Sciatic nerve (tissue), 2 donors: ENCODE data around the gene TENM4. TPM values are rescaled to one million over a fixed set of nuclear protein-coding genes. Genes with fewer than 3 reads are reported as not detected.
"Not testable (repeated sequence)": the region's sequence is repeated elsewhere in the genome, so short reads cannot be mapped to it uniquely, and the experiment has no call there.

Experiments used
- ATAC-seq: fragments of 200-7000 bp; cut with Tn5 transposase; one replicate; pipeline ENCODE4 v1.9.1; 2020; ENCODE audit warnings: mild to moderate bottlenecking, moderate library complexity
- DNase-seq: peaks from one replicate; pipeline ENCODE4 v3.0.0-alpha.2; 2020; ENCODE audit warnings: low spot score
- intact Hi-C: fragments of 100-400 bp; cut with DNase I; formaldehyde crosslinking; loops from one replicate; pipeline ENCODE4 v1.14.2; 2022
- total RNA-seq: library from RNA; stranded (reverse); fragmentation: NEBNext Ultra II Directional; extraction: Animal tissue kit (Norgen Biotek cat#: 25700); gene quantifications from one replicate; pipeline ENCODE4 v1.2.1, GENCODE V29; 2021
- donor health status: DM: no; HTN: no; CAD: no.
- donor health status: DM: no; HTN: no; CAD: no.

The TENM4 gene
- total RNA-seq, 1 donor from 2014 or later: 16.5 TPM

DNA sequence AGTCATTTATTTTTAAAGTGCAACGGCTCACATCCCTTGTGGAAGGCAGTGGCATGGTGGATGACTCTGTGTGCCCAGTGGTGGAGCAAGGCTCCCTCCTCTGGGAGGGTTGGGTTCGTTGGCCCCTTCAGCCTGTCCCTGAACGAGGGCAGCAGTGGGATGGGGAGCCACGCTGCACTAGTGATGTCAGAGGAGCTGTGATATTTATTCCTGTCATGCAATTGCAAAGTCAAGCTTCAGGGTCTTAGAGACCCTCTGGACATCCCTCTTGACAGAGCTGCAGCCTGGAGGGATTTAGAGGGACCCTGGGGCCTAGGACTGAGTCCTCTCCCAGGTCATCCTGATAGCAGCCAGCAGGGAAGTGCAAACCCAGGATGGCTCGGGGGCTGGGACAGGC is 788.0 kb downstream of the TENM4 start:
- intact Hi-C loops: no loop called here
- ATAC-seq (no peak), DNase-seq (no peak)

DNA sequence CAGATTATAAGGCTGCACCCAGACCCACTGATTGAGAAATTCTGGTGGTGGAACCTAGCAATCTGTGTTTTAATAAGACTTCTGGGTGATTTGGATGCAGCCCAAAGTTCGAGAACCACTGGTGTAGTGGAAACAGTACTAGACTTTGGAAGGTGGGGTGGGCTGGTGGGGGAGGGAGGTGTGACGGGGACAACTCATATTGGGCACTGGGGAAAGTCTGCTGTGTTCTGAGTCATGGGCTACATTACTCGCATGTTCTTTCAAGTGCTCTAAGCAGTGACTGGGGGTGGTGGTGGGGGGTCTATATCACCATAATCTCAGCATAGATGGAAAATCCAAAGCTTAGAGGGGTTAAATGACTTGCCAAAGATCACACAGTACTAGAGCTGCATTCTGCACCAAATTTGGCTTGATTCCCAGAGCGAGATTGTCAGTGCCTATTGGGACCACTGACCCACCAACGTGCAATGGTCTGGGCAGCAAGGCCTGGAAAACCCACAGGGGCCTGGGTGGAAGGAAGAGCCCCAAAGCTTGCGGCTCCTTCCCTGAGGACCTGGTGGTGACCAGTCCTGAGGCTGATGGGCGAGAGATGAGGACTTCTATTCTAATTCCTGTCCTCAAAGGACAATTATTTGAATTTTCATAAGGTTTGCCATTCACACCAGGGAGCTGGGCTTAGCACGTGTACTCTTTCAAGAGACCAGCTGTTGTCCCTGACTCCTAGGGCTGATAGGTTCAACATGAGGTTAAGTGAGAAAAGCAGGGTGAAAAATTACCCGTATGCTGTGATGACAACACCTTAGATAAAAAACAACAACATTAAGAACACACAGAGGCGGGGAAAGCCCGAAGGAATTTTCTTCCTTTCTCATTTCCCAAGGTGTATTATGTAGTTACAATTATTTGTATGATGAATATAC is 788.6 kb downstream of the TENM4 start:
- intact Hi-C loops: no loop called here
- no peak for DNase-seq
- no peak for ATAC-seq

GRCh38 chr11:78651136-78651775 is 789.6 kb downstream of the TENM4 start:
- intact Hi-C loops: no loop called here
- DNase-seq (no peak), ATAC-seq (no peak)

DNA sequence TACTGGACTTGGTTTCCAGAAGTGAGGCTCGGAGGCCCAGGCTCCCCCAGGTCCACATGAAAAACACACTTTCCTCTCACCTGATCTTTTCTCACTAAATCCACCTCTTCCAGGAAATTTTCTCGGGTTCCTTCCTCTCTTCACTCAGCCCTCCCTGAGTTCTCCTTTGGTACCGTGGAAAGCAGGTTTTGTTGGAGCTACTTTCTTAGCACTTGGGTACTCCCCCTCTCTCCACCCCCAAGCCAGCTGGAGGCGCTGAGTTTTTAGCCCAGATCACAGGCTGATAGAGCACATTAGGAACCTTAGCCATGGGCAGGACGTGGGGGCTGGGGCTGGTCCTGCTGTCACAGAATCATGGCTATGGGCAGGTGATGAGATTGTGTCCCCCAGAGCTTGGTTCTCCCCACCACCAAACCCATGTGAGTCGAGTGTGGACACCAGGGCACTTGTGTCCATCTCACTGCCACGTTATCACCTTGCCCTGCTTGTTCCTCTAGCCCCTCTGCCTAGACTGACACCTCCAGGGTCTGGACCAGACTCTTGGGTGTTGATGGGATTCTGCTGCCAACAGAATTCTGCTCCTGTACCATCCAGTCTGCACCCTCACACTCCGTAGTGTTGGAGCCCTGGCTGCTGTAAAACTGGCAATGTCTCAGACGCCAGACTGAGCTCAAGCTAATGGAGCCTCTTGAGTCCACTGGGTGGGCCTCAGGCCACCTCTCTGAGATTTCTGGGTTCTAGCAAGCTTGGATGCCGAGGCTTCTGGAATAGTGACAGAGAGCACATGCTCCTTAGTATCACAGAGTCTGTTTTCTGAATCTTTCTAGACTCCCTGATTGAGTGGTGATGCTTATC is 791.2 kb downstream of the TENM4 start:
- DNase-seq (no peak), ATAC-seq (no peak)
- intact Hi-C loops: no loop called here

DNA sequence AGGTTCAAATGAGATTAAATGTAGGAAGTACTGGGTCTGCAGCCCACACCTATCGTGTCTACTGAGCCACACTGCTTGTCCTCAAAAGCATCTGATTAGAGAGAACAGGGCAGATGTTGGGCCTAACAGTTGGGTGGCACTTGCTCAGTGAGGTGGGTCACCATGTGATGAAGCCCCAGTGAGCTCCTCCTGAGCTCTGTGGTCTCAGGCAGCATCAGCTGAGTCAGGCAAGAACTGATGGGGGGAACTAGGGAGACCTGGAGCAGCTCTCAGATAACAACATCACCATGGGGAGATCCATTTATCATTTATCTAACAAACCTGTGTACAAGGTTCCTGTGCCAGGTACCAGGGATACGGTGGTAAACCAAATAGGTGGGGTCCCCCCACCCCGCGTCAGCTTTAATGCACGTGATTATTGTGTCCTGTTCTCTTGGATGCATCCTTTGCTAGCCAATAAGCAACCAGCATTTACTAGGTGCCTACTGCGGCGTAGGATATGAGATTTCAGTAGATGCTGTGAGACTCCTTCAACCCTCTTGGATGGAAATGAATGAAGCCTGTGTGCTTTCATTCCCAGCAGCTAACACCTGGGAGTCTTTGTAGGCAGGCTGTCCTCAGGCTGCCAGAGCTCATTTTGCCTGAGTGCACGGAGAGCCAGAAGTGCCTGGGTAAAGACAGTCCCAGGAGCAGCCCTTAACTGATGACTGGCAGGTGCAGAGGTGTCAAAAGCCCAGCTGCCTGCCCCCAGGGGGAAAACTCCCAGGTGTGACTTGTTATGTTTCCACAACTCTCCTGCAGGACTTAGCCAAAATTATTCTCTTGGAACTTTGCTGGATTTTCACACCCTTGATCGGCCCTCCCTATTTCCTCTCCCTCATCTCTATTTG is 792.6 kb downstream of the TENM4 start:
- no peak for ATAC-seq
- intact Hi-C loops: no loop called here

DNA sequence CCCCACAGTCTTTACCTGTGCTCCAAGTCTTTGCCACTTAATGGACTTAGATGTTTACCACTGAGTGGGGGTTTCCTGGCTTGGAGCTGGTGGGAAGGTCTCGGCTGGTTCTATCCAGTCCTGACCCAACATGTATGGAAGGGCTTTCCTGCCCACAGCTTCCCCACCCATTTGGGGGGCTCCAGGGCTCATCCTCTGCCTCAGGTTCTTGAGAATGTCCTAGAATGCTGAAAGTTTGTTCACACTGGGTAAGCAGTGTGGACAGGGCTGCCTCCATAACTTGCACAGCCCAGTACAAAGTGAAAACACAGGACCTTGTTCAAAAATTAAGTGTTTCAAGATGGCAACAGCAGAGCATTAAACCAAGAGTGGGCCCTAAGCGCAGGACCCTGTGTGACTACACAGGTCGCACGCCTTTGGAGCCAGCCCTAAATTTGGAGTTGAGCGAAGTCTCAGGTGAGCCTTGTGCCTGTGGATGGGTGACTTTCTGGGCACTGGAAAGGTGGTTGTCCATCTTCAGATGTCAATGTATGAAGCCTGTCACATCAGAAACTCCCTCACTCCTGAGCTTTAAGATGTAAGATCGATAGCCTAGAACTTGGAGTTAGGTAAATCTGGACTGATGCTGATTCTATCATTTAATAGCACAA is 793.4 kb downstream of the TENM4 start:
- ATAC-seq: no peak
- DNase-seq: no peak
- intact Hi-C loops: no loop called here

More for the DNA sequence above, 792.6 kb downstream of the TENM4 start:
- no peak for DNase-seq

- ATAC-seq: peak; percentile 35
- DNase-seq: no peak
- intact Hi-C loops: no loop called here
Measured at GRCh38 chr11:78646564-78647185, 794.2 kb downstream of the TENM4 start.

GRCh38 chr11:78645226-78646202 is 795.3 kb downstream of the TENM4 start:
- intact Hi-C loops: no loop called here
- DNase-seq: peak; percentile 81
- ATAC-seq: peak; percentile 86

GRCh38 chr11:78643676-78644056 is 797.2 kb downstream of the TENM4 start:
- intact Hi-C loops: no loop called here

DNA sequence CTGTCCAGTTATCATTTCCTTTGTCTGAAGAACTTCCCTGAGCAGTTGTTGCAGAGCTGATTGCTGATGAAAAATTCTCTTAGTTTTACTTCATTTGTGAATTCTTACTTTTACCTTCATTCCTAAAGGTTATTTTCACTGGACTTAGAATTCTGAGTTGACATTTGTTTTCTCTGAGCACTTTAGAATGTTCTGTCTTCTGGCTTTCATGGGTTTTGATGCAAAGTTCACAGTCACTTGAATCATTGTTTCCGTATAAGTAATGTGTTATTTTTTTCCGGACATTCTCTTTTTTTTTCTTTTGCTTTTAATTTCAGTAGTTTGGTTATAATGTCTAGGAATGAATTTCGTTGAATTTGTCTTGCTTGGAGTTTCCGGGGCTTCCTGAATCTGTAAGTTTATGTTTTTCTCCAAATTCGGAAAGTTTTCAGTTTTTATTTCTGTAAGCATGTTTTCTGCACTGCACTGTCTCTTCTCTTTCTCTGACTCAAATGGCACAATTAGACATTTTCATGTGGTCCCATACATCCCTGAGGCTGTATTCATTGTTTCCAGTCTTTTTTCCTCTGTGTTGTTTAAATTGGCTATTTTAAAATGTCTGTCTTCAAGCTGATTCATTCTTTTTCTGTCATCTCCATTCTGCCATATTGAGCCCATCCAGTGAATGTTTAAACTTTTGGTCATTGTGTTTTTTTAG is 797.7 kb downstream of the TENM4 start:
- ATAC-seq (no peak), DNase-seq (no peak)
- intact Hi-C loops: no loop called here

More at GRCh38 chr11:78643676-78644056, 797.2 kb downstream of the TENM4 start:
- DNase-seq (no peak), ATAC-seq (no peak)

DNA sequence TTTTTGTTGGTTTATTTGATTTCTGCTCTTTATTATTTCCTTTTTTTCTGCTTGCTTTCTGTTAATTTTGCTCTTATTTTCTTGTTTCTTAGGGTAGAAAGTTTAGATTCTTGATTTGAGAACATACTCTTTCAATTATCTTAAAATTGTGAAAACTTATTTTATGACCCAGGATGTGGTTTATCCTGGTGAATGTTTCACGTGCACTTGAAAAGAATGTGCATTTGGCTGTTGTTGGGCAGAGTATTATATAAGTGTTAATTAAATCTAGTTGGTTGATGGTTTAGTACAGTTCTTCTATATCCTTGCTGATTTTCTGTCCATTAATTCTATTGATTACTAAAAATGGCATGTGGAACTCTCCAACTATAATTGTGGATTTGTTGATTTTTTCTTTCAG is 799.3 kb downstream of the TENM4 start:
- ATAC-seq (no peak), DNase-seq (no peak)
- intact Hi-C loops: no loop called here

DNA sequence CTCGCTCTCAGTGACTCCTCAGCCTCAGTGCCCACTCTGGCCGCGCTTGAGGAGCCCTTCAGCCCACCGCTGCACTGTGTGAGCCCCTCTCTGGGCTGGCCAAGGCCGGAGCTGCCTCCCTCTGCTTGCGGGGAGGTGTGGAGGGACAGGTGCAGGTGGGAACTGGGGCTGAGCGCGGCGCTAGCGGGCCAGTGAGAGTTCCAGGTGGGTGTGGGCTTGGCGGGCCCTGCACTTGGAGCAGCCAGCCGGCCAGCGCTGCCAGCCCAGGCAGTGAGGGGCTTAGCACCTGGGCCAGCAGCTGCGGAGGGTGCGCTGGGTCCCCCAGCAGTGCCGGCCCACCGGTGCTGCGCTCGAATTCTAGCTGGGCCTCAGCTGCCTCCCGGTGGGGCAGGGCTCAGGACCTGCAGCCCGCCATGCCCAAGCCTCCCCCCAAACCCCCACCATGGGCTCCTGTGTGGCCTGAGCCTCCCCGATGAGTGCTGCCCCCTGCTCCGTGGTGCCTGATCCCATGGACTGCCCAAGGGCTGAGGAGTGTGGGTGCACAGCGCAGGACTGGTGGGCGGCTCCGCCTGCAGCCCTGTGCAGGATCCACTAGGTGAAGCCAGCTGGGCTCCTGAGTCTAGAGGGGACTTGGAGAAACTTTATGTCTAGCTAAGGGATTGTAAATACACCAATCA is 802.0 kb downstream of the TENM4 start:
- intact Hi-C loops: no loop called here
- no peak for ATAC-seq
- no peak for DNase-seq

- intact Hi-C loops, ATAC-seq, DNase-seq: not testable (repeated sequence)
Measured at GRCh38 chr11:78637527-78637926, 803.3 kb downstream of the TENM4 start.

DNA sequence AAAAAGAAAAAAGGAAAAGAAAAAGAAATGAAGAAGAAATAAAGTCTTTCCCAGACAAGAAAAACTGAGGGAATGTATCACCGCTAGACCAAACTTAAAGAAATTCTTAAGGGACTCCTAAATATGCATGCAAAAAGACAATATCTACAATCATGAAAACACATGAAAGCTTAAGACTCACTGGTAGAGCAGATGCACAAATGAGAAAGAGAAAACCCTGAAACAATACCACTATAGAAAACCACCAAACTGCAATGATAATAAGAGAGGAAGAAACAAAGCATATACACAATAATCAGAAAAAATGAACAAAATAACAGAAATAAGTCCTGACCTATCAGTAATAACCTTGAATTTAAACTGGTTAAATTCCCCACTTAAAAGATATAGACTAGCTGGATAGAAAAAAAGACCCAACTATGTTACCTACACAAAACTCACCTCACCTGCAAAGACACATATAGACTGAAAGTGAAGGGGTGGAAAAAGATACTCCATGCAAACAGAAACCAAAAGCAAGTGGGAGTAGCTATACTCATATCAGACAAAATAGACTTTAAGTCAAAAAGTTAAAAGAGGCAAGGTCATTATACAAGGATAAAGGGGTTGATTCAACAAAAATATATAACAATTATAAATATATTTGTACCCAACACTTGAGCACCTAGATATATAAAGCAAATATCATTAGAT is 804.9 kb downstream of the TENM4 start:
- DNase-seq (no peak), ATAC-seq (no peak)
- intact Hi-C loops: no loop called here
